ENCODE measurements around the gene IGSF9.

DNA sequence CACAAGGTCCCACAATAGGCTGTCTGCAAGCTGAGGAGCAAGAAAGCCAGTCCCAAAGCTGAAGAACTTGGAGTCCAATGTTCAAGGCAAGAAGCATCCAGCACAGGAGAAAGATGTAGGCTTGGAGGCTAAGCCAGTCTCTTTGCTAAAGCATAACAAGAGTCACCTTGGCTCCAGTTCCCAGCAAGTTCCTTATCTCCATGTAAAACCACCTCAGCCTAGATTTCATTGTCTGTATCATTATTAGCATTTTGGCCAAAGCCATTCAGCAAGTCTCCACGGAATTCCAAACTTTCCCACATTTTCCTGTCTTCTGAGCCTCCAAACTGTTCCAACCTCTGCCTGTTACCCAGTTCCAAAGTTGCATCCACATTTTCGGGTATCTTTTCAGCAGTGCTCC lies 49.5 kb upstream of the IGSF9 start:
- TF ChIP-seq POLR2A (IDR thresholded peaks at IDR 0.05; ENCODE audit: low read length) = no peak
- no peak for TF ChIP-seq GATA1 (IDR thresholded peaks at IDR 0.05; ENCODE audit: low read depth, low read length)
